NCI-H446 (cell line): Measurements from ENCODE around the gene PREPL.
A peak's percentile ranks its signal among the peaks of the same experiment; 100 is the strongest.
"Not testable (repeated sequence)": the region's sequence is repeated elsewhere in the genome, so short reads cannot be mapped to it uniquely, and the experiment has no call there.

Experiments
- DNase-seq, 2 experiments: peaks; one replicate each; lab custom pipeline; 2025; lab: John Stamatoyannopoulos, UW

The PREPL gene

GRCh38 chr2:44348400-44348799 lies 12.9 kb downstream of the PREPL start:
- DNase-seq = no peak

- DNase-seq = no peak
Observed at GRCh38 chr2:44347526-44347925, 13.8 kb downstream of the PREPL start.

- DNase-seq = peak in 1 of 2 experiments; percentile 16
Observed at GRCh38 chr2:44342854-44343253, 18.4 kb downstream of the PREPL start.

- DNase-seq = no peak
Observed at GRCh38 chr2:44335806-44336538, 25.3 kb downstream of the PREPL start.

- no peak for DNase-seq
Observed at GRCh38 chr2:44333994-44334393, 27.3 kb downstream of the PREPL start.

- no peak for DNase-seq
Observed at GRCh38 chr2:44330801-44331200, 30.5 kb downstream of the PREPL start.

GRCh38 chr2:44329343-44329742 lies 32.0 kb downstream of the PREPL start:
- no peak for DNase-seq

- DNase-seq = no peak
Observed at GRCh38 chr2:44328750-44329149, 32.5 kb downstream of the PREPL start.

- DNase-seq = no peak
Observed at GRCh38 chr2:44326548-44327264, 34.6 kb downstream of the PREPL start.

GRCh38 chr2:44325897-44326296 lies 35.4 kb downstream of the PREPL start:
- DNase-seq = no peak

- no peak for DNase-seq
Observed at GRCh38 chr2:44324971-44325426, 36.3 kb downstream of the PREPL start.

GRCh38 chr2:44321360-44321759 lies 39.9 kb downstream of the PREPL start:
- no peak for DNase-seq

GRCh38 chr2:44320832-44321231 lies 40.5 kb downstream of the PREPL start:
- DNase-seq = no peak

GRCh38 chr2:44315945-44316344 lies 45.3 kb downstream of the PREPL start:
- DNase-seq = no peak

- DNase-seq = no peak
Observed at GRCh38 chr2:44314362-44314761, 46.9 kb downstream of the PREPL start.

- DNase-seq = no peak
Observed at GRCh38 chr2:44310287-44310686, 51.0 kb downstream of the PREPL start.

- DNase-seq = no peak
Observed at GRCh38 chr2:44305882-44306281, 55.4 kb downstream of the PREPL start.

- no peak for DNase-seq
Observed at GRCh38 chr2:44304258-44304657, 57.0 kb downstream of the PREPL start.

- DNase-seq = not testable (repeated sequence)
Observed at GRCh38 chr2:44303766-44304165, 57.5 kb downstream of the PREPL start.

GRCh38 chr2:44301111-44301510 lies 60.2 kb downstream of the PREPL start:
- DNase-seq = no peak

- DNase-seq = no peak
Observed at GRCh38 chr2:44299635-44300034, 61.7 kb downstream of the PREPL start.

GRCh38 chr2:44297431-44297830 lies 63.9 kb downstream of the PREPL start:
- no peak for DNase-seq

GRCh38 chr2:44296653-44297052 lies 64.6 kb downstream of the PREPL start:
- no peak for DNase-seq
